GM19463 (cell line): ENCODE results near the gene RPS28.

ENCODE experiments used
- ATAC-seq: cut with Tn5 transposase; IDR thresholded peaks from one replicate; pipeline ENCODE4 v1.9.1; 2021; ENCODE audit warnings: mild to moderate bottlenecking, moderate library complexity; ENCODE audit not compliant: unreplicated experiment

Gene RPS28

DNA sequence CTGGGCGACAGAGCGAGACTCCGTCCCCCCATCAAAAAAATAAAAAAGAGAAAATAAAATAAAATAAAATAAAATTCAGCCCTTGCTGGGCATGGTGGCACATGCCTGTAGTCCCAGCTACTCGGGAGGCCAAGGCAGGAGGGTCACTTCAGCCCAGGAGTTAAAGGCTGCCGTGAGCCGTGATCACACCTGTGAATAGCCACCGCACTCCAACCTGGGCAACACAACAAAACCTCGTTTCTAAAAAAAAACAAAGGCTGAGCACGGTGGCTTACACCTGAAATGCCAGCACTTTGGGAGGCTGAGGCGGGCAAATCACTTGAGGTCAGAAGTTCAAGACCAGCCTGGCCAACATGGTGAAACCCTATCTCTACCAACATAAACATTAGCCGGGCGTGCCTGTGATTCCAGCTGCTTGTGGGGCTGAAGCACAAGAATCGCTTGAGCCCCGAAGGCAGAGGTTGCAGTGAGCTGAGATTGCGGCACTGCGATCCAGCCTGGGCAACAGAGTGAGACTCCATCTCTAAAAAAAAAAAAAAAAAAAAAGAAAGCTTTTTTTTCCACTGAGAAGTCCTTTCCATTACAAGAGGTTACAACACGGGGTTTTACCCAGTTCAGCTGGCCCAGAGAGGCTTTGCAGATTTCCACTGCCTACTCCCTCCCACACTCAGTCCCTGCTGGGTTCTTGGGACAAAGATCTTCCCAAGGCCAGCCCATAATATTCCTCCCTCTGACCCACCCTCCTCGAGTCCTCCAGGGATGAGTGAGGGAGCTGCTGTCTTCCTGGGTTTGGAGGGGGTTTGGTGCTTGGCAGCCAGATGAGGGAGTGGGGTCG is 49.1 kb downstream of the RPS28 start:
- no peak for ATAC-seq

DNA sequence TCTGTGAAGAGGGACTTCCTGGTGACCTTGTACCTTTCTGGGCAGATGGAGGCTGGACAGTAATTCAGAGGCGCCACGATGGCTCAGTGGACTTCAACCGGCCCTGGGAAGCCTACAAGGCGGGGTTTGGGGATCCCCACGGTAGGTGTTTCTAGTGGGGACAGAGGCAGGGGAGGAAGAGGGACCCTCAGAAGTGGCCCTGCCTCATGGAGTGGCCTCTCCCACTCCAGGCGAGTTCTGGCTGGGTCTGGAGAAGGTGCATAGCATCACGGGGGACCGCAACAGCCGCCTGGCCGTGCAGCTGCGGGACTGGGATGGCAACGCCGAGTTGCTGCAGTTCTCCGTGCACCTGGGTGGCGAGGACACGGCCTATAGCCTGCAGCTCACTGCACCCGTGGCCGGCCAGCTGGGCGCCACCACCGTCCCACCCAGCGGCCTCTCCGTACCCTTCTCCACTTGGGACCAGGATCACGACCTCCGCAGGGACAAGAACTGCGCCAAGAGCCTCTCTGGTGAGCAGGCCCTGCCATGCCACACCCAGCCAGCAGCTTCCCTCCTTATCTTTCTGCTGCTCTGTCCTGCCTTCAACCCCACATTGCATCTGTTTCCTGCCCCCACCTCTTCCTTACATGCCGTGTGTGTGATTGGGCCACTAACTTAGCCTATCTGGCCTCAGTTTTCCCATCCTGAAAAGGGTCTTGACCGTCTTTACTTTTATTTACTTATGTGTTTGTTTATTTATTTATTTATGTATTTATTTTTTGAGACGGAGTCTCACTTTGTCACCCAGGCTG is 49.9 kb downstream of the RPS28 start:
- ATAC-seq: no peak
